Muscle of leg (tissue), 11 donors: ENCODE data around the gene AK3. TPM values are rescaled to one million over a fixed set of nuclear protein-coding genes. Genes with fewer than 3 reads are reported as not detected.

Experiments used
- DNase-seq: peaks from one replicate; pipeline ENCODE4 v3.0.0; 2013
- H3K27ac ChIP-seq: one replicate; pipeline ENCODE4 v1.5.1; 2013; ENCODE audit warnings: mild to moderate bottlenecking, low read length, control low read depth
- H3K27me3 ChIP-seq: one replicate; pipeline ENCODE4 v1.6.1; 2013; ENCODE audit warnings: low read length; ENCODE audit not compliant: control insufficient read depth, insufficient read depth
- H3K36me3 ChIP-seq: one replicate; pipeline ENCODE4 v1.6.1; 2013; ENCODE audit warnings: low read length; ENCODE audit not compliant: control insufficient read depth, insufficient read depth
- H3K4me1 ChIP-seq: one replicate; pipeline ENCODE4 v1.6.1; 2013; ENCODE audit warnings: low read length; ENCODE audit not compliant: control insufficient read depth, insufficient read depth
- H3K4me3 ChIP-seq: one replicate; pipeline ENCODE4 v1.5.1; 2013; ENCODE audit warnings: low read length, control low read depth
- H3K9me3 ChIP-seq: replicated peaks from 2 replicates; pipeline ENCODE4 v1.6.1; 2013; ENCODE audit warnings: low read depth, low read length; ENCODE audit not compliant: control insufficient read depth
- WGBS: methylation state at CpG from one replicate; pipeline ENCODE4 v1.1.5; 2013; ENCODE audit warnings: missing lambda C conversion rate; ENCODE audit not compliant: insufficient coverage; 5-methylcytosine and 5-hydroxymethylcytosine counted together
- polyA plus RNA-seq, 8 donors: library from polyadenylated mRNA; unstranded; fragments of 120-200 nt; gene quantifications; one replicate each; pipeline versions ENCODE4 v1.2.1 to v1.2.3, GENCODE V29; 2013; ENCODE audit warnings: inconsistent platforms in 1 of 8, low replicate concordance in 1 of 8; ENCODE audit not compliant: insufficient read length in 8 of 8, insufficient read depth in 1 of 8
- total RNA-seq: library from RNA; stranded (reverse); fragments of 120-200 nt; gene quantifications from one replicate; pipeline ENCODE4 v1.2.4, GENCODE V29; 2013

AK3 gene
- total and polyA plus RNA-seq, 9 donors = 29.8 to 47.5 (median 39.0) TPM

- H3K36me3 ChIP-seq = no peaks in the 10 kb centered on the region
- H3K4me3 ChIP-seq = no peak overlapping the region
- H3K9me3 ChIP-seq = no peaks in the 10 kb centered on the region
- peaks cover 10% of the 10 kb centered on the region for H3K4me1 ChIP-seq
- WGBS = 83% methylated on average over 8 of the region's 19 CpGs
- no peak overlapping the region for H3K27ac ChIP-seq
- DNase-seq = no peak
- no peaks in the 10 kb centered on the region for H3K27me3 ChIP-seq
Measured at GRCh38 chr9:4738866-4739586, 2.0 kb downstream of the AK3 start.

GRCh38 chr9:4734150-4734549, 6.9 kb downstream of the AK3 start:
- WGBS = no CpG with 5 or more reads among the region's 2 CpGs
- no peak for DNase-seq
- Histone ChIP-seq H3K4me3 (no peak overlapping the region), H3K36me3 (no peaks in the 10 kb centered on the region), H3K9me3 (no peaks in the 10 kb centered on the region), H3K27ac (no peak overlapping the region), H3K4me1 (peaks cover 2% of the 10 kb centered on the region), H3K27me3 (no peaks in the 10 kb centered on the region)

GRCh38 chr9:4732890-4733289, 8.1 kb downstream of the AK3 start:
- Histone ChIP-seq H3K27ac (no peak overlapping the region), H3K4me1 (no peaks in the 10 kb centered on the region), H3K27me3 (no peaks in the 10 kb centered on the region), H3K4me3 (no peak overlapping the region), H3K36me3 (no peaks in the 10 kb centered on the region), H3K9me3 (no peaks in the 10 kb centered on the region)
- WGBS = no CpG with 5 or more reads among the region's 1 CpG
- no peak for DNase-seq

GRCh38 chr9:4727593-4727992, 13.4 kb downstream of the AK3 start:
- H3K27ac ChIP-seq = no peak overlapping the region
- H3K4me1 ChIP-seq = no peaks in the 10 kb centered on the region
- WGBS = no CpG with 5 or more reads among the region's 1 CpG
- peaks cover 1% of the 10 kb centered on the region for H3K36me3 ChIP-seq
- no peak for DNase-seq
- H3K4me3 ChIP-seq = no peak overlapping the region
- H3K27me3 ChIP-seq = no peaks in the 10 kb centered on the region
- peaks cover 2% of the 10 kb centered on the region for H3K9me3 ChIP-seq

- 95% methylated on average over 2 of the region's 7 CpGs for WGBS
- peaks cover 2% of the 10 kb centered on the region for H3K9me3 ChIP-seq
Measured at GRCh38 chr9:4725706-4726442, 15.1 kb downstream of the AK3 start.

GRCh38 chr9:4721736-4722135, 19.3 kb downstream of the AK3 start:
- H3K27me3 ChIP-seq = no peaks in the 10 kb centered on the region
- peaks cover 2% of the 10 kb centered on the region for H3K9me3 ChIP-seq
- H3K27ac ChIP-seq = no peak overlapping the region
- DNase-seq = no peak
- peaks cover 42% of the 10 kb centered on the region for H3K36me3 ChIP-seq
- no CpG with 5 or more reads among the region's 4 CpGs for WGBS
- H3K4me1 ChIP-seq = no peaks in the 10 kb centered on the region
- no peak overlapping the region for H3K4me3 ChIP-seq

More at GRCh38 chr9:4725706-4726442, 15.1 kb downstream of the AK3 start:
- no peak for DNase-seq
- Histone ChIP-seq H3K4me1 (no peaks in the 10 kb centered on the region), H3K27ac (no peak overlapping the region), H3K27me3 (no peaks in the 10 kb centered on the region), H3K4me3 (no peak overlapping the region), H3K36me3 (peaks cover 11% of the 10 kb centered on the region)

- 97% methylated on average over 5 of the region's 6 CpGs for WGBS
- H3K36me3 ChIP-seq = peaks cover 57% of the 10 kb centered on the region
- DNase-seq = no peak
- H3K4me3 ChIP-seq = no peak overlapping the region
- no peaks in the 10 kb centered on the region for H3K27me3 ChIP-seq
- H3K9me3 ChIP-seq = no peaks in the 10 kb centered on the region
- H3K4me1 ChIP-seq = no peaks in the 10 kb centered on the region
- no peak overlapping the region for H3K27ac ChIP-seq
Measured at GRCh38 chr9:4718911-4719310, 22.1 kb downstream of the AK3 start.

- no peak for DNase-seq
- H3K4me1 ChIP-seq = no peaks in the 10 kb centered on the region
- no peaks in the 10 kb centered on the region for H3K9me3 ChIP-seq
- H3K27me3 ChIP-seq = no peaks in the 10 kb centered on the region
- H3K4me3 ChIP-seq = no peak overlapping the region
- H3K36me3 ChIP-seq = peaks cover 59% of the 10 kb centered on the region
- no peak overlapping the region for H3K27ac ChIP-seq
- WGBS = 69% methylated on average over 3 of the region's 4 CpGs
Measured at GRCh38 chr9:4717815-4718214, 23.2 kb downstream of the AK3 start.

GRCh38 chr9:4716163-4716562, 24.8 kb downstream of the AK3 start:
- WGBS = no CpG with 5 or more reads among the region's 1 CpG
- H3K36me3 ChIP-seq = peaks cover 48% of the 10 kb centered on the region
- no peaks in the 10 kb centered on the region for H3K27me3 ChIP-seq
- no peaks in the 10 kb centered on the region for H3K9me3 ChIP-seq
- no peak overlapping the region for H3K4me3 ChIP-seq
- H3K27ac ChIP-seq = no peak overlapping the region
- DNase-seq = no peak
- no peaks in the 10 kb centered on the region for H3K4me1 ChIP-seq

- Histone ChIP-seq H3K4me3 (no peak overlapping the region), H3K36me3 (peaks cover 49% of the 10 kb centered on the region), H3K4me1 (no peaks in the 10 kb centered on the region)
Measured at GRCh38 chr9:4714266-4715016, 26.6 kb downstream of the AK3 start.

More at GRCh38 chr9:4714266-4715016, 26.6 kb downstream of the AK3 start:
- DNase-seq = no peak
- 89% methylated on average over 4 of the region's 9 CpGs for WGBS
- no peaks in the 10 kb centered on the region for H3K27me3 ChIP-seq
- H3K27ac ChIP-seq = no peak overlapping the region
- no peaks in the 10 kb centered on the region for H3K9me3 ChIP-seq
